Neuronal stem cell (in vitro differentiated cells): Measurements from ENCODE around the gene AHCYL2.

Experiments used
- DNase-seq: peaks from one replicate; pipeline ENCODE4 v3.0.0-alpha.2; 2013; ENCODE audit warnings: low spot score
- H2AFZ ChIP-seq: one replicate; pipeline ENCODE4 v1.6.1; 2013; ENCODE audit warnings: mild to moderate bottlenecking, low read length, inconsistent platforms
- H2AK5ac ChIP-seq: 2 replicates; pipeline ENCODE4 v1.6.1; 2013; ENCODE audit warnings: low read depth, mild to moderate bottlenecking, inconsistent platforms, low read length, moderate library complexity, mixed read lengths
- H2BK120ac ChIP-seq: 2 replicates; pipeline ENCODE4 v1.6.1; 2013; ENCODE audit warnings: low read depth, mild to moderate bottlenecking, inconsistent platforms, low read length, moderate library complexity, mixed read lengths
- H2BK12ac ChIP-seq: one replicate; pipeline ENCODE4 v1.6.1; 2013; ENCODE audit warnings: low read length, inconsistent platforms
- H2BK15ac ChIP-seq: 2 replicates; pipeline ENCODE4 v1.6.1; 2013; ENCODE audit warnings: mild to moderate bottlenecking, low read length, inconsistent platforms, mixed read lengths
- H2BK5ac ChIP-seq: one replicate; pipeline ENCODE4 v1.6.1; 2013; ENCODE audit warnings: inconsistent platforms, mild to moderate bottlenecking, low read length, moderate library complexity
- H3K14ac ChIP-seq: one replicate; pipeline ENCODE4 v1.6.1; 2013; ENCODE audit warnings: low read length, inconsistent platforms
- H3K18ac ChIP-seq: 2 replicates; pipeline ENCODE4 v1.6.1; 2013; ENCODE audit warnings: low read length, inconsistent platforms
- H3K23ac ChIP-seq: 2 replicates; pipeline ENCODE4 v1.6.1; 2013; ENCODE audit warnings: low read depth, mild to moderate bottlenecking, mixed read lengths, low read length, inconsistent platforms; ENCODE audit not compliant: poor library complexity
- H3K27ac ChIP-seq: replicated peaks from 3 replicates; pipeline ENCODE4 v1.5.1; 2013; ENCODE audit warnings: low read length, inconsistent platforms
- H3K27me3 ChIP-seq, 3 experiments: 2 replicates each; pipeline ENCODE4 v1.6.1; 2013; ENCODE audit warnings: low read length in 3 of 3, mild to moderate bottlenecking in 2 of 3, inconsistent platforms in 1 of 3, low read depth in 1 of 3, mixed read lengths in 1 of 3, moderate library complexity in 1 of 3; ENCODE audit not compliant: control insufficient read depth in 3 of 3, insufficient read depth in 3 of 3
- H3K36me3 ChIP-seq, 2 donors: replicated peaks in 1 of 2; 2 replicates each; pipeline ENCODE4 v1.6.1; 2013; ENCODE audit warnings: low read length in 2 of 2; ENCODE audit not compliant: control insufficient read depth in 2 of 2, insufficient read depth in 2 of 2
- H3K4ac ChIP-seq: 2 replicates; pipeline ENCODE4 v1.6.1; 2013; ENCODE audit warnings: inconsistent platforms, mild to moderate bottlenecking, low read length, moderate library complexity
- H3K4me1 ChIP-seq, 2 donors: 1 replicate in 1 of 2; 2 replicates in 1 of 2; pipeline ENCODE4 v1.6.1; 2013; ENCODE audit warnings: low read length in 2 of 2, low read depth in 1 of 2; ENCODE audit not compliant: control insufficient read depth in 2 of 2, insufficient read depth in 1 of 2
- H3K4me2 ChIP-seq: one replicate; pipeline ENCODE4 v1.6.1; 2013; ENCODE audit warnings: mild to moderate bottlenecking, low read length, inconsistent platforms; ENCODE audit not compliant: insufficient read depth, poor library complexity, severe bottlenecking
- H3K4me3 ChIP-seq, 2 donors: 2 replicates each; pipeline ENCODE4 v1.5.1; 2013; ENCODE audit warnings: low read length in 2 of 2, mild to moderate bottlenecking in 2 of 2, inconsistent platforms in 1 of 2, moderate library complexity in 1 of 2
- H3K79me1 ChIP-seq: one replicate; pipeline ENCODE4 v1.6.1; 2013; ENCODE audit warnings: low read depth, mild to moderate bottlenecking, inconsistent platforms, low read length, moderate library complexity
- H3K9ac ChIP-seq: one replicate; pipeline ENCODE4 v1.6.1; 2013; ENCODE audit warnings: mild to moderate bottlenecking, low read depth, low read length, inconsistent platforms; ENCODE audit not compliant: poor library complexity
- H3K9me3 ChIP-seq, 2 donors: replicated peaks in 1 of 2; 2 replicates each; pipeline versions ENCODE3 to v1.6.1; 2013; ENCODE audit warnings: low read length in 2 of 2, mild to moderate bottlenecking in 2 of 2, inconsistent platforms in 1 of 2, low read depth in 1 of 2, mixed read lengths in 1 of 2, moderate library complexity in 1 of 2; ENCODE audit not compliant: control insufficient read depth in 2 of 2, insufficient read depth in 1 of 2
- H4K8ac ChIP-seq: one replicate; pipeline ENCODE4 v1.6.1; 2013; ENCODE audit warnings: low read depth, mild to moderate bottlenecking, inconsistent platforms, low read length, moderate library complexity
- H4K91ac ChIP-seq: one replicate; pipeline ENCODE4 v1.6.1; 2013; ENCODE audit warnings: low read length, low read depth, mild to moderate bottlenecking, inconsistent platforms; ENCODE audit not compliant: poor library complexity
- WGBS, 2 donors: extraction: QIAGEN DNeasy Blood & Tissue Kit; methylation state at CpG; one replicate each; pipeline ENCODE4 v1.1.7; 2013; ENCODE audit warnings: missing lambda C conversion rate in 2 of 2, mixed read lengths in 1 of 2; ENCODE audit not compliant: insufficient read length in 2 of 2, insufficient replicate concordance in 1 of 2; ENCODE audit errors: extremely low coverage in 2 of 2; 5-methylcytosine and 5-hydroxymethylcytosine counted together

The AHCYL2 gene

GRCh38 chr7:129458171-129458570 lies 233.3 kb downstream of the AHCYL2 start:
- Histone ChIP-seq H2AK5ac (no peak overlapping the region), H2BK5ac (no peak overlapping the region), H3K36me3 (peaks cover 46 to 99% of the 10 kb centered on the region in 2 donors), H2BK15ac (no peak overlapping the region), H3K79me1 (no peaks in the 10 kb centered on the region), H2BK12ac (no peak overlapping the region), H3K23ac (no peak overlapping the region), H3K27ac (no peak overlapping the region), H3K18ac (no peak overlapping the region), H3K14ac (no peak overlapping the region), H4K8ac (no peak overlapping the region), H3K4me3 (no peak overlapping the region), H3K4ac (no peak overlapping the region), H3K9me3 (peaks cover 0 to 3% of the 10 kb centered on the region in 2 donors), H4K91ac (no peak overlapping the region), H3K27me3 (no peaks in the 10 kb centered on the region), H3K9ac (no peak overlapping the region), H3K4me1 (peaks cover 0 to 4% of the 10 kb centered on the region in 2 donors), H2BK120ac (no peak overlapping the region), H2AFZ (no peak overlapping the region), H3K4me2 (no peak overlapping the region)
- DNase-seq, result no peak
- no CpG with 5 or more reads among the region's 5 CpGs for WGBS, 2 donors

- Histone ChIP-seq H3K4me3 (no peak overlapping the region), H3K27ac (no peak overlapping the region), H3K9ac (no peak overlapping the region), H3K14ac (no peak overlapping the region), H3K9me3 (no peaks in the 10 kb centered on the region), H4K91ac (no peak overlapping the region), H3K23ac (no peak overlapping the region), H4K8ac (no peak overlapping the region), H2BK12ac (no peak overlapping the region), H3K4me2 (no peak overlapping the region), H2BK15ac (no peak overlapping the region), H2BK120ac (no peak overlapping the region), H3K18ac (no peak overlapping the region), H3K79me1 (no peaks in the 10 kb centered on the region), H2BK5ac (no peak overlapping the region), H3K4ac (no peak overlapping the region), H3K4me1 (no peaks in the 10 kb centered on the region), H3K36me3 (peaks cover 47 to 99% of the 10 kb centered on the region in 2 donors), H2AFZ (no peak overlapping the region), H2AK5ac (no peak overlapping the region), H3K27me3 (no peaks in the 10 kb centered on the region)
- no CpG with 5 or more reads among the region's 2 CpGs for WGBS, 2 donors
- no peak for DNase-seq
Observed at GRCh38 chr7:129461809-129462208, 237.0 kb downstream of the AHCYL2 start.

GRCh38 chr7:129462420-129462819 lies 237.6 kb downstream of the AHCYL2 start:
- no CpG with 5 or more reads among the region's 1 CpG for WGBS, 2 donors
- Histone ChIP-seq H3K4me2 (no peak overlapping the region), H3K4ac (no peak overlapping the region), H2BK15ac (no peak overlapping the region), H2AK5ac (no peak overlapping the region), H3K79me1 (no peaks in the 10 kb centered on the region), H3K27ac (no peak overlapping the region), H2BK12ac (no peak overlapping the region), H3K36me3 (peaks cover 45 to 99% of the 10 kb centered on the region in 2 donors), H3K9me3 (no peaks in the 10 kb centered on the region), H3K4me1 (no peaks in the 10 kb centered on the region), H3K23ac (no peak overlapping the region), H3K9ac (no peak overlapping the region), H3K27me3 (no peaks in the 10 kb centered on the region), H2BK5ac (no peak overlapping the region), H3K14ac (no peak overlapping the region), H4K91ac (no peak overlapping the region), H3K4me3 (no peak overlapping the region), H3K18ac (no peak overlapping the region), H2AFZ (no peak overlapping the region), H2BK120ac (no peak overlapping the region), H4K8ac (no peak overlapping the region)
- no peak for DNase-seq

- Histone ChIP-seq H4K91ac (no peak overlapping the region), H3K14ac (no peak overlapping the region), H3K9me3 (no peaks in the 10 kb centered on the region), H3K27ac (no peak overlapping the region), H3K36me3 (peaks cover 37 to 99% of the 10 kb centered on the region in 2 donors), H3K27me3 (no peaks in the 10 kb centered on the region), H3K4me2 (no peak overlapping the region), H3K4me3 (no peak overlapping the region), H2BK15ac (no peak overlapping the region), H3K4ac (no peak overlapping the region), H3K18ac (no peak overlapping the region), H3K79me1 (no peaks in the 10 kb centered on the region), H2BK120ac (no peak overlapping the region), H2BK5ac (no peak overlapping the region), H3K23ac (no peak overlapping the region), H3K9ac (no peak overlapping the region), H4K8ac (no peak overlapping the region), H2BK12ac (no peak overlapping the region), H2AK5ac (no peak overlapping the region), H3K4me1 (no peaks in the 10 kb centered on the region), H2AFZ (no peak overlapping the region)
- no CpG with 5 or more reads among the region's 4 CpGs for WGBS, 2 donors
- DNase-seq, result no peak
Observed at GRCh38 chr7:129464194-129464593, 239.4 kb downstream of the AHCYL2 start.
